A549 (cell line): Measurements from ENCODE around the gene BPIFB2. TPM values are rescaled to one million over a fixed set of nuclear protein-coding genes. Genes with fewer than 3 reads are reported as not detected.

Experiments
- ATAC-seq, 2 experiments: fragments of 200-7000 bp in 1 of 2; fragments of >200 bp in 1 of 2; cut with Nextera tagmentation in 1 of 2; cut with Tn5 transposase in 1 of 2; 3 replicates each; pipeline versions ENCODE4 v1.8.0 to v1.9.1; 2018 to 2020; ENCODE audit warnings: mild to moderate bottlenecking in 1 of 2, moderate library complexity in 1 of 2
- CTCF ChIA-PET: fragments of 300-600 bp; sonication (Branson Sonifier 250); formaldehyde crosslinking; extraction: SDS; loops from one replicate; lab custom pipeline; 2021; ENCODE audit warnings: antibody characterized with exemption, inconsistent platforms; lab: Yijun Ruan, JAX
- POLR2A ChIA-PET: fragments of 350-600 bp; formaldehyde crosslinking; extraction: SDS; loops from one replicate; lab custom pipeline; 2021; ENCODE audit warnings: antibody characterized with exemption, inconsistent platforms; lab: Yijun Ruan, JAX
- DNase-seq, 2 experiments: peaks; one replicate each; pipeline versions ENCODE4 v3.0.0 to v3.0.0-alpha.2; 2011 to 2016; ENCODE audit warnings: low read depth in 1 of 2, low spot score in 1 of 2
- FAIRE-seq: peaks from 2 replicates; lab custom pipeline; 2011; peaks lifted over from hg19 to GRCh38; lab: Jason Lieb, UNC
- H3K27ac ChIP-seq, 2 experiments: fragments of >200 bp; sonication (Bioruptor Twin); formaldehyde crosslinking; 3 replicates each; pipeline ENCODE4 v1.5.1; 2016 to 2017
- H3K4me1 ChIP-seq: fragments of >200 bp; sonication (Bioruptor Twin); formaldehyde crosslinking; 3 replicates; pipeline ENCODE4 v1.6.1; 2016
- H3K4me2 ChIP-seq: fragments of >200 bp; sonication (Bioruptor Twin); formaldehyde crosslinking; 3 replicates; pipeline ENCODE4 v1.6.1; 2016
- H3K4me3 ChIP-seq: fragments of >200 bp; sonication (Bioruptor Twin); formaldehyde crosslinking; 3 replicates; pipeline ENCODE4 v1.5.1; 2016
- H3K9me3 ChIP-seq: fragments of >200 bp; sonication (Bioruptor Twin); formaldehyde crosslinking; 3 replicates; pipeline ENCODE4 v1.6.1; 2016
- CBX2 ChIP-seq: fragments of 200-600 bp; sonication (generic); IDR thresholded peaks from 2 replicates; pipeline ENCODE4 v1.6.1; 2016; ENCODE audit warnings: low read depth, mild to moderate bottlenecking, borderline replicate concordance
- CEBPB ChIP-seq, 2 experiments: fragments of >200 bp in 1 of 2; sonication (Bioruptor Twin) in 1 of 2; formaldehyde crosslinking in 1 of 2; IDR thresholded peaks; 2 replicates each; pipeline ENCODE4 v1.6.1; 2012 to 2016
- CHD2 ChIP-seq: fragments of 150-350 bp; IDR thresholded peaks from 2 replicates; pipeline ENCODE4 v1.6.1; 2014; ENCODE audit warnings: low read length; ENCODE audit not compliant: partially characterized antibody
- CTCF ChIP-seq: fragments of >200 bp; sonication (Bioruptor Twin); formaldehyde crosslinking; IDR thresholded peaks from 3 replicates; pipeline ENCODE4 v1.5.1; 2016
- EHMT2 ChIP-seq: fragments of 200-600 bp; sonication (generic); IDR thresholded peaks from 2 replicates; pipeline ENCODE4 v1.6.1; 2016; ENCODE audit warnings: antibody characterized with exemption, low read depth, mild to moderate bottlenecking, moderate library complexity
- FOSB ChIP-seq: fragments of 250-450 bp; sonication (Bioruptor Pico); IDR thresholded peaks from 2 replicates; pipeline ENCODE4 v1.5.0; 2020; ENCODE audit warnings: mild to moderate bottlenecking, moderate library complexity
- FOXS1 ChIP-seq: fragments of 250-450 bp; sonication (Bioruptor Pico); IDR thresholded peaks from 2 replicates; pipeline ENCODE4 v1.5.0; 2020; ENCODE audit warnings: mild to moderate bottlenecking, moderate library complexity
- HES2 ChIP-seq: fragments of >200 bp; sonication (Bioruptor Twin); formaldehyde crosslinking; IDR thresholded peaks from 2 replicates; pipeline ENCODE4 v1.6.1; 2016
- HEYL ChIP-seq: fragments of 250-450 bp; sonication (Bioruptor Pico); IDR thresholded peaks from 2 replicates; pipeline ENCODE4 v1.8.0; 2021; ENCODE audit warnings: mild to moderate bottlenecking, moderate library complexity
- HMGXB4 ChIP-seq: fragments of 250-450 bp; sonication (Bioruptor Pico); IDR thresholded peaks from 2 replicates; pipeline ENCODE4 v1.5.0; 2021; ENCODE audit warnings: mild to moderate bottlenecking, moderate library complexity, borderline replicate concordance
- HOXA7 ChIP-seq: fragments of 250-450 bp; sonication (Bioruptor Pico); IDR thresholded peaks from 2 replicates; pipeline ENCODE4 v1.5.0; 2020; ENCODE audit warnings: mild to moderate bottlenecking, moderate library complexity
- HOXB13 ChIP-seq: fragments of 250-450 bp; sonication (Bioruptor Pico); IDR thresholded peaks from 2 replicates; pipeline ENCODE4 v1.5.0; 2020; ENCODE audit warnings: low read depth, mild to moderate bottlenecking, moderate library complexity
- HOXB5 ChIP-seq: fragments of 250-450 bp; sonication (Bioruptor Pico); IDR thresholded peaks from 2 replicates; pipeline ENCODE4 v1.5.0; 2020; ENCODE audit warnings: mild to moderate bottlenecking, moderate library complexity
- JUN ChIP-seq, 2 experiments: fragments of >200 bp; sonication (Bioruptor Twin); formaldehyde crosslinking; IDR thresholded peaks; 2 replicates in 1 of 2; 3 replicates in 1 of 2; pipeline ENCODE4 v1.6.1; 2016 to 2017
- JUNB ChIP-seq: fragments of >200 bp; sonication (Bioruptor Twin); formaldehyde crosslinking; IDR thresholded peaks from 2 replicates; pipeline ENCODE4 v1.6.1; 2016
- KDM1A ChIP-seq: fragments of 200-600 bp; sonication (generic); IDR thresholded peaks from 2 replicates; pipeline ENCODE4 v1.6.1; 2016; ENCODE audit warnings: low read depth, mild to moderate bottlenecking
- MAFK ChIP-seq: fragments of 450-650 bp; IDR thresholded peaks from 2 replicates; pipeline ENCODE4 v1.6.1; 2014; ENCODE audit not compliant: partially characterized antibody
- MAX ChIP-seq: IDR thresholded peaks from 2 replicates; pipeline ENCODE4 v1.6.1; 2012
- NPAS2 ChIP-seq: fragments of 250-450 bp; sonication (Bioruptor Pico); IDR thresholded peaks from 2 replicates; pipeline ENCODE4 v1.8.0; 2022; ENCODE audit warnings: mild to moderate bottlenecking, moderate library complexity, borderline replicate concordance
- POLR2A ChIP-seq: IDR thresholded peaks from 2 replicates; pipeline ENCODE4 v1.6.1; 2012; ENCODE audit warnings: mild to moderate bottlenecking, low read length
- POLR2AphosphoS2 ChIP-seq: conservative IDR thresholded peaks from 2 replicates; pipeline ENCODE4 v1.6.1; 2012; ENCODE audit warnings: low read length, improper control_type of control experiment, inconsistent platforms
- RARB ChIP-seq: fragments of 250-450 bp; sonication (Bioruptor Pico); IDR thresholded peaks from 2 replicates; pipeline ENCODE4 v1.8.0; 2021; ENCODE audit warnings: mild to moderate bottlenecking, moderate library complexity
- RFX5 ChIP-seq: fragments of 450-650 bp; IDR thresholded peaks from 2 replicates; pipeline ENCODE4 v1.7.1; 2014; ENCODE audit warnings: antibody characterized with exemption, mild to moderate bottlenecking, moderate library complexity
- RNF2 ChIP-seq: fragments of 200-600 bp; sonication (generic); IDR thresholded peaks from 2 replicates; pipeline ENCODE4 v1.6.1; 2016; ENCODE audit warnings: low read depth, mild to moderate bottlenecking, antibody characterized with exemption, moderate library complexity, borderline replicate concordance
- SMC3 ChIP-seq: fragments of >200 bp; sonication (Bioruptor Twin); formaldehyde crosslinking; IDR thresholded peaks from 3 replicates; pipeline ENCODE4 v1.6.1; 2018; ENCODE audit warnings: inconsistent platforms
- USF2 ChIP-seq: fragments of 450-650 bp; IDR thresholded peaks from 2 replicates; pipeline ENCODE4 v1.6.1; 2014; ENCODE audit warnings: antibody characterized with exemption
- ZNF302 ChIP-seq: fragments of 250-450 bp; sonication (Bioruptor Pico); IDR thresholded peaks from 2 replicates; pipeline ENCODE4 v1.9.0; 2021; ENCODE audit warnings: inconsistent platforms, mild to moderate bottlenecking, moderate library complexity
- ZSCAN20 ChIP-seq: fragments of 250-450 bp; sonication (Bioruptor Pico); IDR thresholded peaks from 2 replicates; pipeline ENCODE4 v1.8.0; 2022; ENCODE audit warnings: mild to moderate bottlenecking, moderate library complexity
- WGBS: methylation state at CpG from one replicate; pipeline ENCODE4 v1.1.6; 2017; ENCODE audit errors: missing lambda C conversion rate; 5-methylcytosine and 5-hydroxymethylcytosine counted together
- polyA plus RNA-seq, 4 experiments: library from polyadenylated mRNA; depleted of rRNA in 3 of 4; stranded (reverse); fragments of >200 nt; fragmentation: RNase III in 1 of 4; extraction: RNeasy Plus Mini Kit Qiagen cat#74134 plus additional on column Dnase treatment in 1 of 4; gene quantifications; 2 replicates in 3 of 4; 3 replicates in 1 of 4; pipeline ENCODE4 v1.2.3, GENCODE V29; 2011 to 2017

Gene BPIFB2
- polyA plus RNA-seq, 2 of the 4 experiments (the other 2 are of a cell fraction): not detected

- WGBS: 56% methylated on average over 5 of the region's 5 CpGs
- H3K9me3 ChIP-seq: no peaks in the 10 kb centered on the region
- CTCF ChIA-PET: interaction anchor here (0.6 to 1.0 kb wide), 2 partner anchors 10 to 42 kb away, joined by 3 read pairs; no protein-coding TSS in a partner anchor
- H3K4me3 ChIP-seq: no peak overlapping the region
- no peak overlapping the region for H3K27ac ChIP-seq
- no peaks in the 10 kb centered on the region for H3K4me1 ChIP-seq
- FAIRE-seq: no peak
- POLR2A ChIA-PET: no interaction called here
- TF ChIP-seq MAX (no peak), ZSCAN20 (CRISPR knock-in tag) (no peak), JUN (IDR thresholded peaks at IDR 0.05) (no peak), USF2 (no peak), HOXB5 (CRISPR knock-in tag) (no peak), JUNB (no peak), POLR2AphosphoS2 (no peak), POLR2A (no peak), NPAS2 (CRISPR knock-in tag) (no peak), FOXS1 (no peak), CHD2 (no peak), HMGXB4 (no peak), RARB (CRISPR knock-in tag) (no peak)
- H3K4me2 ChIP-seq: no peak overlapping the region
- ATAC-seq: no peak
- no peak for DNase-seq
Observed at GRCh38 chr20:32963176-32963575, 44.3 kb upstream of the BPIFB2 start.

GRCh38 chr20:32964575-32964974 is 42.9 kb upstream of the BPIFB2 start:
- H3K9me3 ChIP-seq: no peaks in the 10 kb centered on the region
- CTCF ChIA-PET: no interaction called here
- no peak for FAIRE-seq

More at GRCh38 chr20:32964575-32964974, 42.9 kb upstream of the BPIFB2 start:
- TF ChIP-seq HOXB13 (CRISPR knock-in tag) (no peak), HOXB5 (CRISPR knock-in tag) (no peak), CTCF (no peak), EHMT2 (no peak), HES2 (no peak), CEBPB (IDR thresholded peaks at IDR 0.05) (no peak), ZNF302 (CRISPR knock-in tag) (no peak), SMC3 (no peak), HEYL (CRISPR knock-in tag) (no peak), RNF2 (no peak), FOSB (no peak), NPAS2 (CRISPR knock-in tag) (no peak), KDM1A (no peak), MAFK (no peak), CBX2 (no peak), RFX5 (no peak), RARB (CRISPR knock-in tag) (no peak), ZSCAN20 (CRISPR knock-in tag) (no peak), HOXA7 (CRISPR knock-in tag) (no peak)
- Histone ChIP-seq H3K27ac (no peak overlapping the region), H3K4me3 (no peak overlapping the region), H3K4me1 (no peaks in the 10 kb centered on the region), H3K4me2 (no peak overlapping the region)
- ATAC-seq (no peak), DNase-seq (no peak)
- POLR2A ChIA-PET: no interaction called here
- WGBS: 48% methylated on average over 6 of the region's 6 CpGs
